GM12878 (cell line): ENCODE measurements around the gene HOMER2. TPM values are rescaled to one million over a fixed set of nuclear protein-coding genes. Genes with fewer than 3 reads are reported as not detected.

ENCODE experiments used
- ATAC-seq: fragments of 200-7000 bp; cut with Tn5 transposase; 3 replicates; pipeline ENCODE4 v1.9.1; 2020; ENCODE audit warnings: mild to moderate bottlenecking, moderate library complexity
- BruUV-seq: library from RNA; stranded (reverse); fragments of 400-500 nt; replicated peaks from 2 replicates; lab custom pipeline; 2021; lab: Mats Ljungman, UMichigan
- CTCF ChIA-PET: fragments of 300-600 bp; sonication (Branson Sonifier 250); formaldehyde crosslinking; extraction: SDS; loops from one replicate; lab custom pipeline; 2021; ENCODE audit warnings: inconsistent platforms; lab: Yijun Ruan, JAX
- POLR2A ChIA-PET: fragments of 350-600 bp; formaldehyde crosslinking; extraction: SDS; loops from one replicate; lab custom pipeline; 2021; ENCODE audit warnings: inconsistent platforms; lab: Charles Lee
- RAD21 ChIA-PET: fragments of 300-600 bp; sonication (Branson Sonifier 250); formaldehyde crosslinking; loops from one replicate; lab custom pipeline; 2023; ENCODE audit warnings: antibody characterized with exemption; ENCODE audit not compliant: unreplicated experiment; lab: Charles Lee
- SMC1A ChIA-PET: fragments of 300-600 bp; sonication (Branson Sonifier 250); formaldehyde crosslinking; loops from one replicate; lab custom pipeline; 2023; ENCODE audit not compliant: unreplicated experiment, uncharacterized antibody; lab: Charles Lee
- DNase-seq: peaks from one replicate; pipeline ENCODE4 v3.0.0-alpha.2; 2011; ENCODE audit warnings: low read depth, low spot score
- FAIRE-seq: peaks from 3 replicates; lab custom pipeline; 2011; peaks lifted over from hg19 to GRCh38; lab: Jason Lieb, UNC
- H2AFZ ChIP-seq: 2 replicates; pipeline ENCODE4 v1.6.0; 2011; ENCODE audit warnings: low read depth, low read length, control low read depth; ENCODE audit not compliant: control insufficient read depth
- H3K27ac ChIP-seq: 2 replicates; pipeline ENCODE4 v1.5.1; 2011; ENCODE audit warnings: control low read depth; ENCODE audit not compliant: control insufficient read depth, insufficient read depth
- H3K27me3 ChIP-seq, 2 experiments: replicated peaks in 1 of 2; 2 replicates each; pipeline versions ENCODE4 v1.6.0 to v1.6.1; 2011; ENCODE audit warnings: low read length in 1 of 2; ENCODE audit not compliant: control insufficient read depth in 2 of 2, insufficient read depth in 2 of 2
- H3K36me3 ChIP-seq, 2 experiments: 2 replicates each; pipeline ENCODE4 v1.5.1; 2011; ENCODE audit warnings: low read length in 1 of 2; ENCODE audit not compliant: control insufficient read depth in 2 of 2, insufficient read depth in 2 of 2
- H3K4me1 ChIP-seq: 2 replicates; pipeline ENCODE4 v1.6.1; 2011; ENCODE audit warnings: mild to moderate bottlenecking, low read length, moderate library complexity, mixed read lengths; ENCODE audit not compliant: control insufficient read depth, insufficient read depth
- H3K4me2 ChIP-seq: 2 replicates; pipeline ENCODE4 v1.6.0; 2011; ENCODE audit warnings: control low read depth; ENCODE audit not compliant: control insufficient read depth, insufficient read depth
- H3K4me3 ChIP-seq: fragments of 200-600 bp; sonication (generic); 2 replicates; pipeline ENCODE4 v1.5.1; 2016
- H3K79me2 ChIP-seq: 2 replicates; pipeline ENCODE4 v1.6.0; 2011; ENCODE audit warnings: low read length; ENCODE audit not compliant: control insufficient read depth, insufficient read depth
- H3K9ac ChIP-seq: 2 replicates; pipeline ENCODE4 v1.8.0; 2011; ENCODE audit warnings: low read length, control low read depth, mixed read lengths; ENCODE audit not compliant: control insufficient read depth, insufficient read depth
- H3K9me3 ChIP-seq: replicated peaks from 3 replicates; pipeline ENCODE4 v1.5.1; 2011; ENCODE audit warnings: mild to moderate bottlenecking, low read length; ENCODE audit not compliant: control insufficient read depth, insufficient read depth
- H4K20me1 ChIP-seq: 2 replicates; pipeline ENCODE4 v1.6.0; 2011; ENCODE audit not compliant: control insufficient read depth, insufficient read depth
- CEBPZ ChIP-seq: fragments of 150-350 bp; IDR thresholded peaks from 2 replicates; pipeline ENCODE4 v1.6.1; 2016; ENCODE audit warnings: low read depth, low read length
- EED ChIP-seq: sonication (generic); IDR thresholded peaks from 2 replicates; pipeline ENCODE4 v1.6.1; 2016; ENCODE audit warnings: antibody characterized with exemption, low read depth
- JUND ChIP-seq: IDR thresholded peaks from 2 replicates; pipeline ENCODE4 v1.6.1; 2012; ENCODE audit warnings: low read depth, mild to moderate bottlenecking, low read length, improper control_type of control experiment, moderate library complexity
- PKNOX1 ChIP-seq: fragments of 450-650 bp; IDR thresholded peaks from 2 replicates; pipeline ENCODE4 v1.6.1; 2016; ENCODE audit warnings: mild to moderate bottlenecking
- POLR2AphosphoS5 ChIP-seq: IDR thresholded peaks from 2 replicates; pipeline ENCODE4 v1.6.1; 2011; ENCODE audit warnings: mild to moderate bottlenecking, low read length, inconsistent platforms
- RELB ChIP-seq: fragments of 450-650 bp; IDR thresholded peaks from 2 replicates; pipeline ENCODE4 v1.6.1; 2017; ENCODE audit warnings: low read depth, mild to moderate bottlenecking, moderate library complexity
- ZBTB33 ChIP-seq: fragments of 450-650 bp; IDR thresholded peaks from 2 replicates; pipeline ENCODE4 v1.6.1; 2017; ENCODE audit warnings: mild to moderate bottlenecking
- WGBS: methylation state at CpG from one replicate; pipeline ENCODE4 v1.1.6; 2016; ENCODE audit warnings: low lambda C conversion rate; ENCODE audit not compliant: insufficient replicate concordance, insufficient coverage; ENCODE audit errors: missing lambda C conversion rate; 5-methylcytosine and 5-hydroxymethylcytosine counted together
- in situ Hi-C: fragments of 300-500 bp; cut with MboI; formaldehyde crosslinking; loops from 9 replicates; pipeline ENCODE4 v1.14.3; 2018; ENCODE audit warnings: mixed read lengths
- intact Hi-C: fragments of 100-400 bp; cut with micrococcal nuclease; formaldehyde crosslinking; loops from one replicate; pipeline ENCODE4 v1.14.2; 2022; ENCODE audit not compliant: unreplicated experiment
- polyA plus RNA-seq, 11 experiments: library from polyadenylated mRNA; depleted of rRNA in 4 of 11; unstranded in 6 of 11; stranded (reverse) in 5 of 11; fragments of >200 nt; fragmentation: Nextera tagmentation in 4 of 11; fragmentation: Illumina TruSeq in 1 of 11; extraction: Ambion mirVana in 4 of 11; extraction: Trizol in 1 of 11; gene quantifications; 1 replicate in 1 of 11; 2 replicates in 10 of 11; pipeline versions ENCODE4 v1.2.1 to v1.2.3, GENCODE V29; 2011 to 2016; ENCODE audit warnings: inconsistent platforms in 2 of 11, missing spikeins in 2 of 11, low read depth in 1 of 11
- total RNA-seq, 4 experiments: library from RNA; depleted of rRNA in 3 of 4; stranded (reverse); fragments of >200 nt in 3 of 4; fragmentation: Illumina TruSeq in 1 of 4; extraction: Trizol in 1 of 4; gene quantifications; 2 replicates each; pipeline versions ENCODE4 v1.2.1 to v1.2.3, GENCODE V29; 2013 to 2021

The HOMER2 gene
- total and polyA plus RNA-seq, 10 of the 15 experiments (the other 5 are each of a cell fraction or from before 2014, with no cell fraction given) = 0.60 to 5.0 (median 1.8) TPM

- Histone ChIP-seq H3K27ac (no peak overlapping the region), H3K79me2 (no peaks in the 10 kb centered on the region), H3K9ac (no peak overlapping the region), H3K9me3 (no peaks in the 10 kb centered on the region), H3K4me3 (no peak overlapping the region), H3K4me2 (no peak overlapping the region), H3K27me3 (no peaks in the 10 kb centered on the region; a peak in 2 of 4 replicates), H3K36me3 (no peaks in the 10 kb centered on the region), H4K20me1 (no peaks in the 10 kb centered on the region), H3K4me1 (no peaks in the 10 kb centered on the region), H2AFZ (no peak overlapping the region)
- ChIA-PET RAD21 (no interaction called here), SMC1A (interaction anchor here (1.3 kb wide), 1 partner anchor 8 kb away, joined by 4 read pairs; no protein-coding TSS in a partner anchor), CTCF (no interaction called here), POLR2A (no interaction called here)
- in situ Hi-C loops (no loop called here), intact Hi-C loops (no loop called here)
- 46% methylated on average over 2 of the region's 2 CpGs for WGBS
- FAIRE-seq = no peak
- no peak for TF ChIP-seq CEBPZ
- TF ChIP-seq ZBTB33 = no peak
- no peak for TF ChIP-seq POLR2AphosphoS5
- TF ChIP-seq JUND = no peak
- TF ChIP-seq EED = no peak
- TF ChIP-seq RELB = no peak
- no peak for TF ChIP-seq PKNOX1
- DNase-seq = no peak
- no peak for ATAC-seq
- BruUV-seq = no TSS peak
These were observed 70.8 kb downstream of the HOMER2 start for GRCh38 chr15:82881747-82882146.
